GM19397 (cell line): ENCODE data around the gene WSCD2.

ENCODE experiments used
- ATAC-seq: cut with Tn5 transposase; IDR thresholded peaks from one replicate; pipeline ENCODE4 v1.9.1; 2021; ENCODE audit warnings: mild to moderate bottlenecking, moderate library complexity; ENCODE audit not compliant: unreplicated experiment

WSCD2 gene

GRCh38 chr12:108126990-108127501, 2.0 kb upstream of the WSCD2 start:
- ATAC-seq, result no peak

- ATAC-seq, result no peak
These were observed 1.4 kb upstream of the WSCD2 start for GRCh38 chr12:108127654-108128053.

GRCh38 chr12:108128221-108129016, 669 bp upstream of the WSCD2 start:
- no peak for ATAC-seq

GRCh38 chr12:108131035-108131434, 1.9 kb downstream of the WSCD2 start:
- ATAC-seq, result no peak

- ATAC-seq, result no peak
These were observed 2.6 kb downstream of the WSCD2 start for GRCh38 chr12:108131657-108132126.

- no peak for ATAC-seq
These were observed 4.4 kb downstream of the WSCD2 start for GRCh38 chr12:108133482-108133881.

GRCh38 chr12:108134744-108135143, 5.7 kb downstream of the WSCD2 start:
- ATAC-seq, result no peak

- no peak for ATAC-seq
These were observed 6.5 kb downstream of the WSCD2 start for GRCh38 chr12:108135627-108136026.

GRCh38 chr12:108136697-108137096, 7.6 kb downstream of the WSCD2 start:
- no peak for ATAC-seq

GRCh38 chr12:108139454-108139853, 10.4 kb downstream of the WSCD2 start:
- ATAC-seq, result no peak

GRCh38 chr12:108140501-108140900, 11.4 kb downstream of the WSCD2 start:
- no peak for ATAC-seq

- ATAC-seq, result no peak
These were observed 12.6 kb downstream of the WSCD2 start for GRCh38 chr12:108141600-108142130.

- no peak for ATAC-seq
These were observed 14.1 kb downstream of the WSCD2 start for GRCh38 chr12:108143144-108143543.

- no peak for ATAC-seq
These were observed 15.0 kb downstream of the WSCD2 start for GRCh38 chr12:108144080-108144479.

- no peak for ATAC-seq
These were observed 15.9 kb downstream of the WSCD2 start for GRCh38 chr12:108145011-108145410.

GRCh38 chr12:108146035-108146893, 17.2 kb downstream of the WSCD2 start:
- no peak for ATAC-seq

GRCh38 chr12:108147279-108147678, 18.2 kb downstream of the WSCD2 start:
- no peak for ATAC-seq

- ATAC-seq, result no peak
These were observed 19.5 kb downstream of the WSCD2 start for GRCh38 chr12:108148521-108149074.

- ATAC-seq, result no peak
These were observed 21.3 kb downstream of the WSCD2 start for GRCh38 chr12:108150436-108150835.

- no peak for ATAC-seq
These were observed 22.6 kb downstream of the WSCD2 start for GRCh38 chr12:108151533-108152169.

GRCh38 chr12:108152170-108152538, 23.1 kb downstream of the WSCD2 start:
- no peak for ATAC-seq
